HG02642 (cell line): ENCODE data around the gene AMFR.
"Not testable (repeated sequence)": the region's sequence is repeated elsewhere in the genome, so short reads cannot be mapped to it uniquely, and the experiment has no call there.

Experiments used
- ATAC-seq: cut with Tn5 transposase; IDR thresholded peaks from one replicate; pipeline ENCODE4 v1.9.1; 2021; ENCODE audit warnings: mild to moderate bottlenecking; ENCODE audit not compliant: unreplicated experiment, poor library complexity

The AMFR gene

GRCh38 chr16:56399486-56399885 is 25.9 kb downstream of the AMFR start:
- no peak for ATAC-seq

DNA sequence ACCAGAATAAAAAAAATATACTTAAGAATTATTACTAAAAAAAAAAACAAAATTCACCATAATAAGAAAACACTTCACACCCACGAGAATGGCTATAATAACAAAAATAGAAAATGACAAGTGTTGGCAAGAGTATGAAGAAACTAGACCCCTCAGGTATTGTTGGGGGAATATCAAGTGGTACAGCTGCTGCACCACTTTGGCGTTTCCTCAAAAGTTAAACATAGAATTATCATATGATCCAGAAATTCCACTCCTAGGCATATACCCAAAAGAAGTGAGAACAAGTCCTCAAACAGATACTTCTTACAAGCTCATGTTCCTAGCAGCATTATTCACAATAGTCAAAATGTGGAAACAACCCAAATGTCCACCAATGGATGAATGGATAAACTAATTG is 26.3 kb downstream of the AMFR start:
- ATAC-seq, result no peak

DNA sequence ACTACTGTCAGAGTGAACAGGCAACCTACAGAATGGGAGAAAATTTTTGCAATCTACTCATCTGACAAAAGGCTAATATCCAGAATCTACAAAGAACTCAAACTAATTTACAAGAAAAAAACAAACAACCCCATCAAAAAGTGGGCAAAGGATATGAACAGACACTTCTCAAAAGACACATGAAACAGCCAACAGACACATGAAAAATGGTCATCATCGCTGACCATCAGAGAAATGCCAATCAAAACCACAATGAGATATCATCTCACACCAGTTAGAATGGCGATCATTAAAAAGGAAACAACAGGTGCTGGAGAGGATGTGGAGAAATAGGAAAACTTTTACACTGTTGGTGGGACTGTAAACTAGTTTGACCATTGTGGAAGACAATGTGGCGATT is 28.6 kb downstream of the AMFR start:
- ATAC-seq, result not testable (repeated sequence)

DNA sequence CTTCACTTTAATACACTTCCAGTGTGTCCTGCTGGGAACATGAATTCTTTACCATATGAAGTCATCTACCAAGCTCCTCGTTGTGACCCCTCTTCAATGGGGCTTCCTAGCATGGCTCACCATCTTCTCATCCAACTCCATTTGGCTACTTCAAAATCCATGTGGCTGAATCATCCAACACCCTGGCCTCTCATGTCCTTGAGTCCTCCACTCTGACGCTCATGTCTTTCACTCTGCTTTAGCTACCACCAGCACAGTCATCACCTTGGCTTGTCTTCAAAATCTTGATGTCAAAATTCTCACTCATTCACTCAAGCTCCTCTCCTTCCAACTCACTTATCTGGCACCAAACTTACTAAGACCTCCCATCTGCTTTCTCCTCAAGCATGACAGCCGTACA is 35.8 kb downstream of the AMFR start:
- no peak for ATAC-seq

DNA sequence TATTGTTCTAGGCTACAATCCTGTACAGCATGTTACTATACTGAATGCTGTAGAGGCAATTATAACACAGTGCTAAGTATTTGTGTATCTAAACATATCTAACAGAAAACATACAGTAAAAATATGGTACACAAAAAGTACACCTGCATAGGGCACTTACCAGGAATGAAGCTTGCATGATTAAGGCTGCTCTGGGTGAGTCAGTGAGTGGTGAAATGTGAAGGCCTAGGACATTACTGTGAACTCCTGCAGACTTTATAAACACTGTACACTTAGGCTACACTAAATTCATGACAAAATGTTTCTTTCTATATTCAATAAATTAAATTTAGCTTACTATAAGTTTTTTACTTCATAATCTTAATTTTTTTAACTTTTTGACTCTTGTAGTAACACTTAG is 37.1 kb downstream of the AMFR start:
- no peak for ATAC-seq

- ATAC-seq, result no peak
These were observed 37.9 kb downstream of the AMFR start for GRCh38 chr16:56387396-56387795.

DNA sequence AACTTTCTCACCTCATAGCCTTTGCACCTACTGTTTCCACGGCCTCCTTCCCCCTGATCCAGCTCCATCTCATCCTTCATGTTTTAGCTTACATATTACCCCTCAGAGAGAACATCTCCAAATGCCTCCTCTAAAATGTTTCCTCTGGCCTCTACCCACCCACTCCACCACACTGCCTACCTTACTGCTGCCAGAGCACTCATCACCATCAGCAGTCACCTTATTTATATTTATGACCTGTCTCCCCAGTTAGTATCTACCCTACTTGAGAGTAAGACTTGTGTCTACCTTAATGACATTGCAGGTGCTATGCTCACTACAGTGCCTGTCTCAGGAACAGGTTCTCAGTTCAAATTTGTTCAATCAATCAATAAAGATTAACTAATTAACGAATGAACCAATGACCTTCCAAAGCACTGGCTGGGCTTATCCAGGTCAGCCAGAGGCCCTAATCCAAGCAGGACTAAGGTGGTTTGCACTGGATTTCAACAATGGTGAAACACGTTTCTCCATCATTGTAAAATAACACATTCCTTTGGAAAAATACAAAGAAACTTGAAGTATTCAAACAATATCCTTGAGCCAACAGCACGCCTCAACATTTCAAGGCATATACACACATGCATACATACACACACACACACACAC is 41.1 kb downstream of the AMFR start:
- no peak for ATAC-seq

- no peak for ATAC-seq
These were observed 42.4 kb downstream of the AMFR start for GRCh38 chr16:56382901-56383355.

GRCh38 chr16:56382459-56382858 is 42.9 kb downstream of the AMFR start:
- no peak for ATAC-seq

GRCh38 chr16:56380778-56381485 is 44.4 kb downstream of the AMFR start:
- ATAC-seq, result not testable (repeated sequence)

GRCh38 chr16:56379044-56379443 is 46.3 kb downstream of the AMFR start:
- ATAC-seq, result not testable (repeated sequence)

DNA sequence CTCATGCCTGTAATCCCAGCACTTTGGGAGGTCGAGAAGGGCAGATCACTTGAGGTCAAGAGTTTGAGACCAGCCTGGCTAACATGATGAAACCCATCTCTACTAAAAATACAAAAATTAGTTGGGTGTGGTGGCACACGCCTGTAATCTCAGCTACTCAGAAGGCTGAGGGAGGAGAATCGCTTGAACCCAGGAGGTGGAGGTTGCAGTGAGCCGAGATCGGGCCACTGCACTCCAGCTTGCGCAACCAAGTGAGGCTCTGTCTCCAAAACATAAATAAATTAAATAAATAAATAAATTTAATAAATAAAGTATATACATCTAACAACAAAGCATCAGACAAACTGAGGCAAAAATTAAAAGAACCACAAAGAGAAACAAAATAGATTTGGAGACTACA is 49.6 kb downstream of the AMFR start:
- not testable (repeated sequence) for ATAC-seq

DNA sequence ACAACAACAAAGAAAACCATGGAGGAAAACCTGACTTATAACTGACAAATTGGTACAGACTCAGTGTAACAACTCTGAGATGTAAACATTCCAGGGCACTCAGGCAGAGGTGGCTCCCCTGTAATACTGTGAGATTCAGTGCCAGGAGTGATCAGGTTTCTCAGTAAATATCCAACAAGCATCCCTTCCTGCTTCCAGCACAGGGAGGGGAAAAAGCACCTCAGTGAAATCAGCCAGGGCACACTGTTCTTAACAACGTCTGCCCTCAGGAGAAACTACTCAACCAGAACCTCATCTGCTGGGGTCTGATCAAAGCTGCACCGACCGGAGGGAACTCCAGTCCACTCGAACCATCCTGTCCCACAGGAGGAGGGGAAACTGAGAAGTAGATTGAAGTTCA is 52.3 kb downstream of the AMFR start:
- ATAC-seq, result no peak

- ATAC-seq, result no peak
These were observed 53.2 kb downstream of the AMFR start for GRCh38 chr16:56372013-56372634.

- ATAC-seq, result no peak
These were observed 53.7 kb downstream of the AMFR start for GRCh38 chr16:56371660-56371937.

DNA sequence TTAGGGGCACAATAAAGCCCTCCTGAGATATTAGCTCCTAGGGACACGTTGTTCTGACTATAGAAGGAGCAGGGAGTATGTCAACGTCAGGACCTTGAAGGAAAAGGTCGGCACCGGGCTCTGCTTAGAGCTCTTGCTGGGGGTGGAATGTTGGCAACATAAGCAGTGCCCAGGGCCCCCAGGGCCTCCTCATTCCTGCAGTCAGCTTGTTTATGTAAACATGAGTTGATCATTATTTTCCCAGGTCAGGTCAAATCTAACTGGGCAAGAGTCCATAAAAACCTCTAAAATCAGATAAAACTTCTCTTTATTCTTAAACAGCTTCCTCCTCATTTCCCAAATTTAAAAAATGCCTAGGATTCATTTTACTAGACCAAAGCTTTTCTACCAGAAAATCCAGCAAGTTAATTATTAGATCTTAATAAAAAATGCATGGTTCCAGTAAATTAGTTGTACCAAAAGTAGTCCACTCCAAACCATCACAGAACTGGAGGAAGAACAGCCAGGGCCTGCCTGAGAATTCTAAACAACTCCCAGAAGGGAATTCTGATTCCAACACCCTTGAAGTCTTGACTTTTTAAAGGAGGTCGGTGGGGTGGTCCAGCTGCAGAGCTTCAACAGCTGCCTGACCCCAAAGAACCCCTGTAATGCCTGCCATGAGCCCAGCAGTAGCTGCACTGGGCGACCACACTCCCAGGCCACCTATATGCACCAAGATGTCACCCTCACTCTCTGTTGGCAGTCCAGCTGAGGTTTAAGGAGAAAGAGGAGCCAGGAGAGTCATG is 54.3 kb downstream of the AMFR start:
- no peak for ATAC-seq

GRCh38 chr16:56370185-56370874 is 55.0 kb downstream of the AMFR start:
- no peak for ATAC-seq

DNA sequence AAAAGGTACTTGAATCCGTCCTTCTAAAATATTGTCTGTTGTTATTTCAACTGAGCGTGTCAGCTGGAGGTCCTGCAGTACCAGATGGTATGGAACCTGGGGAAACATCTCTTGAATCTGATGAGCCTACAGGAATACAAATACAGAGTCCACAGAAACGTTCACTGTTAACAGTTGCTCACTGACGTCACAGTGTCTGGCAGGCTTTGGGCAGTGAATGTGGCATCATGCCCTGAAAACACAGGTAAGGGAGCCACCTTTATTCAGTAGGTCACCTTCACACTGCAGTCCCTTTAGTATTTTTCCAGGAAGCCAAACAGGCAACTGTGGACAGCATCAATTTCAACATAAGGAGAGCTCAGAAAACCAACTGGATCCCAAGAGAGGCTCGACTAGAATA is 56.1 kb downstream of the AMFR start:
- ATAC-seq, result no peak

DNA sequence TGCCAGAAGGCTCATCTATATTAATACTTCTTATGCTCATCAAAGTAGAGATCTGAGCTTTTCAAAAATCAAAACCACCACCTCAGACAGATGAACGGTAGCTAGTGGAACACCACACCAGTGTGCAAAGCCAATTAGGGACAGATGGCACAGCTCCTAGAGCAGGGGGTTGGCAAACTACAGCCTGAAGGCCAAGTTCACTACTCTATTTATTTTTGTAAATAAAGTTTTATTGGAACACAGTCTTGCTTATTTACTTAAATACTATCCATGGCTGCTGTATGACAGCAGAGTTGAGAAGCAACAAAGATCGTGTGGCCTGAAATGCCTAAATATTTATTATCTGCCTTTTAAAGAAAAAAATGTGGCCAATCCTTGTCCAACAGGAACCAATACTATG is 56.8 kb downstream of the AMFR start:
- no peak for ATAC-seq

GRCh38 chr16:56367764-56368163 is 57.6 kb downstream of the AMFR start:
- ATAC-seq, result no peak

- no peak for ATAC-seq
These were observed 58.4 kb downstream of the AMFR start for GRCh38 chr16:56366945-56367344.
